Transverse colon (tissue), 4 donors: ENCODE measurements around the gene CTNNA1. TPM values are rescaled to one million over a fixed set of nuclear protein-coding genes. Genes with fewer than 3 reads are reported as not detected.

Experiments used
- DNase-seq: peaks from one replicate; pipeline ENCODE4 v3.0.0-alpha.2; 2019
- H3K27ac ChIP-seq, 4 donors: fragments of 200-600 bp; sonication (generic); 2 replicates each; pipeline ENCODE4 v1.5.1; 2016 to 2018; ENCODE audit warnings: inconsistent platforms in 4 of 4
- H3K27me3 ChIP-seq: fragments of 200-600 bp; sonication (generic); 2 replicates; pipeline ENCODE4 v1.5.1; 2017; ENCODE audit warnings: inconsistent platforms
- H3K36me3 ChIP-seq, 4 donors: fragments of 200-600 bp; sonication (generic); 2 replicates each; pipeline ENCODE4 v1.5.1; 2017 to 2019; ENCODE audit warnings: inconsistent platforms in 4 of 4
- H3K4me1 ChIP-seq, 4 donors: fragments of 200-600 bp; sonication (generic); 2 replicates each; pipeline ENCODE4 v1.5.1; 2017 to 2020; ENCODE audit warnings: inconsistent platforms in 4 of 4
- H3K4me3 ChIP-seq, 4 donors: fragments of 200-600 bp; sonication (generic); 1 replicate in 1 of 4; 2 replicates in 3 of 4; pipeline versions ENCODE4 v1.5.1 to v1.6.1; 2017 to 2019; ENCODE audit warnings: inconsistent platforms in 4 of 4
- H3K9me3 ChIP-seq, 2 donors: fragments of 200-600 bp; sonication (generic); 2 replicates each; pipeline ENCODE4 v1.5.1; 2017 to 2019; ENCODE audit warnings: inconsistent platforms in 2 of 2
- CTCF ChIP-seq, 5 experiments: fragments of 200-600 bp in 3 of 5; fragments of 450-650 bp in 2 of 5; sonication (generic) in 3 of 5; IDR thresholded peaks; 1 replicate in 2 of 5; 2 replicates in 3 of 5; pipeline ENCODE4 v1.5.1; 2016 to 2017; ENCODE audit warnings: antibody characterized with exemption in 5 of 5, inconsistent platforms in 3 of 5, mild to moderate bottlenecking in 2 of 5, moderate library complexity in 1 of 5
- EP300 ChIP-seq: sonication (generic); formaldehyde crosslinking; IDR thresholded peaks from one replicate; pipeline ENCODE4 v1.6.1; 2017; ENCODE audit warnings: antibody characterized with exemption, low read depth
- POLR2A ChIP-seq: fragments of 450-650 bp; IDR thresholded peaks from one replicate; pipeline ENCODE4 v1.6.1; 2016; ENCODE audit warnings: antibody characterized with exemption, mild to moderate bottlenecking, moderate library complexity
- POLR2AphosphoS5 ChIP-seq, 3 donors: sonication (generic); formaldehyde crosslinking; IDR thresholded peaks; one replicate each; pipeline ENCODE4 v1.6.1; 2016; ENCODE audit warnings: antibody characterized with exemption in 3 of 3
- WGBS, 2 donors: methylation state at CpG; one replicate each; pipeline ENCODE4 v1.1.5; 2018; ENCODE audit warnings: low coverage in 1 of 2; 5-methylcytosine and 5-hydroxymethylcytosine counted together
- in situ Hi-C, 4 donors: fragments of 200-750 bp; cut with MboI; loops; one replicate each; pipeline versions ENCODE4 v1.15.0 to v1.15.1; 2017; ENCODE audit warnings: low sequenced_read_pairs in 3 of 4, low pct_ligation_motif_present in 1 of 4, low pct_unique_long_range_greater_than_20kb in 1 of 4
- intact Hi-C: fragments of 100-400 bp; cut with DNase I; formaldehyde crosslinking; loops from one replicate; pipeline ENCODE4 v1.15.1; 2023; ENCODE audit warnings: low total_unique reads
- total RNA-seq, 4 donors: library from RNA; depleted of rRNA; stranded (reverse); fragments of >200 nt; gene quantifications; one replicate each; pipeline ENCODE4 v1.1.0, GENCODE V29; 2016

CTNNA1 gene
- total RNA-seq, 4 donors from 2014 or later, result 272 to 381 (median 316) TPM

DNA sequence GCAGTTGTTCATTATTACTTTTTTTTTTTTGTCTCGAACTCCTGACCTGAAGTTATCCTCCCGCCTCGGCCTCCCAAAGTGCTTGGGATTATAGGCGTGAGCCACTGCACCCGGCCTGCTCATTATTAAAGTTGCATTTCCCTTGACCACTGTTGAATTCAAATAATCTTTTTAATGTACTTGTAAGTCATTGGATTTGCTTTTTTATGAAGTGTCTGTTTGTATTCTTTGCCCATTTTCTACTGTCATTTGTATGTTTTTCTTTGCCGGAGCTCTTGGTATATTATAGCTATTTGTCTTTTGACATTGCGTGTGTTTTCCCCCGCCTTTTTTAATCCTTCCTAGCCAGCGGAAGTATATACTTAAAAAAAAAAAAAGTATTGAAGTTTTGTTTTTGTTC, 99.9 kb downstream of the CTNNA1 start:
- Histone ChIP-seq H3K36me3 (no peaks in the 10 kb centered on the region), H3K4me1 (peaks cover 6 to 40% (median 15%) of the 10 kb centered on the region in 4 donors), H3K27me3 (no peaks in the 10 kb centered on the region), H3K9me3 (no peaks in the 10 kb centered on the region), H3K27ac (no peak overlapping the region), H3K4me3 (no peak overlapping the region)
- in situ Hi-C loops (no loop called here), intact Hi-C loops (no loop called here)
- no peak for DNase-seq
- 63 to 81% methylated on average over 9 of the region's 9 CpGs for WGBS, 2 donors
- no peak for TF ChIP-seq POLR2A
- TF ChIP-seq POLR2AphosphoS5 (IDR thresholded peaks at IDR 0.05), result no peak
- TF ChIP-seq EP300, result no peak
- no peak for TF ChIP-seq CTCF (IDR thresholded peaks at IDR 0.05)

- WGBS, 2 donors, result 100% methylated on average over 1 of the region's 1 CpG; no CpG with 5 or more reads in 1 of the 2 donors
- no peak for DNase-seq
- Histone ChIP-seq H3K27ac (no peak overlapping the region), H3K4me1 (peaks cover 0 to 19% (median 0%) of the 10 kb centered on the region in 4 donors), H3K27me3 (no peaks in the 10 kb centered on the region), H3K9me3 (peaks cover 13 to 14% of the 10 kb centered on the region in 2 donors), H3K36me3 (peaks cover 0 to 13% (median 6%) of the 10 kb centered on the region in 4 donors), H3K4me3 (no peak overlapping the region)
- in situ Hi-C loops (no loop called here), intact Hi-C loops (no loop called here)
- TF ChIP-seq POLR2A, result no peak
- TF ChIP-seq CTCF (IDR thresholded peaks at IDR 0.05), result no peak
- TF ChIP-seq POLR2AphosphoS5 (IDR thresholded peaks at IDR 0.05), result no peak
- no peak for TF ChIP-seq EP300
Measured at GRCh38 chr5:138867011-138867410, 113.8 kb downstream of the CTNNA1 start.

GRCh38 chr5:138869038-138869437, 115.8 kb downstream of the CTNNA1 start:
- Histone ChIP-seq H3K4me1 (peaks cover 0 to 19% (median 0%) of the 10 kb centered on the region in 4 donors), H3K27me3 (no peaks in the 10 kb centered on the region), H3K36me3 (no peaks in the 10 kb centered on the region), H3K27ac (no peak overlapping the region), H3K4me3 (no peak overlapping the region), H3K9me3 (no peaks in the 10 kb centered on the region)
- intact Hi-C loops, result no loop called here
- DNase-seq, result no peak
- in situ Hi-C loops, result no loop called here
- TF ChIP-seq POLR2AphosphoS5 (IDR thresholded peaks at IDR 0.05) (no peak), EP300 (no peak), CTCF (IDR thresholded peaks at IDR 0.05) (no peak), POLR2A (no peak)
- WGBS, 2 donors, result 82 to 86% methylated on average over 1 of the region's 1 CpG

DNA sequence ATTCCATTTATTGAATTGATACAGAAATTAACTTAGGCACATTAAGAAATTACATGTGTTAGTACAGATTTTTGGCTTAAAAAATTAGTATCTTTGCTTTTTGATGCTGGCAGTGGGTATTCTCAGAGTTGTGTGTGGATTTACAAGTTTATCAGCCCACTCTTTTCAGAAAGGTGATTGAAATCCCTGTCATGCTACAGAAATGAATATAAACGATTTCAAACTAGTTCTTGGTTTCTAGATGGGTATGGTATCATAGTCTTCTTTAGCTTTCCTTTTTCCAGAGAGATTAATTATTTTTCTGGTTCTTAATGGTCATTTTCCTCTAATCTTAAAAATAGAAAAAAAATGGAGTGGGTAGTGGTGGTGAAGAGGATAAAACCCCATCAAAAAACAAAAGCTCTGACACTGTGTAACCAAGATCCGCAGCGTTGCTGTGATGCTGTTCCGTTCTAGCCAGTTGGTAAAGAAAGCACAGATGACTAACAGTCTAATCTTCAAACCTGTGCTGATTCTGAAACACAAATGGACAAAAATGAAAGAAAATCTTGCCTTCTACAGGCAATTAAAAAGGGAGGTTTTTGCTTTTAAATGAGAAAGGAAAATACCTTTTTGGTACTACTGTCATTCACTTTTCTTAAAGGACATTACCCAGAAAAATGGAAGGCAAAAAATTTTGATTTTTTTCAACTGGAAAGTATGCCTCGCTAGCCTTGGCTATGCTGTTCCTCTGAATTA, 116.7 kb downstream of the CTNNA1 start:
- no peak for DNase-seq
- H3K9me3 ChIP-seq, result no peaks in the 10 kb centered on the region
- TF ChIP-seq CTCF (IDR thresholded peaks at IDR 0.05), result no peak
- TF ChIP-seq POLR2A, result no peak
- TF ChIP-seq EP300, result no peak
- no peak for TF ChIP-seq POLR2AphosphoS5 (IDR thresholded peaks at IDR 0.05)
- peaks cover 0 to 27% (median 4%) of the 10 kb centered on the region in 4 donors for H3K4me1 ChIP-seq
- 79 to 92% methylated on average over 5 of the region's 5 CpGs for WGBS, 2 donors
- no peaks in the 10 kb centered on the region for H3K27me3 ChIP-seq
- H3K36me3 ChIP-seq, result no peaks in the 10 kb centered on the region
- in situ Hi-C loops (no loop called here), intact Hi-C loops (no loop called here)
- H3K4me3 ChIP-seq, result no peak overlapping the region
- no peak overlapping the region for H3K27ac ChIP-seq
